ENCODE measurements around the gene CDC42.

CDC42 gene

DNA sequence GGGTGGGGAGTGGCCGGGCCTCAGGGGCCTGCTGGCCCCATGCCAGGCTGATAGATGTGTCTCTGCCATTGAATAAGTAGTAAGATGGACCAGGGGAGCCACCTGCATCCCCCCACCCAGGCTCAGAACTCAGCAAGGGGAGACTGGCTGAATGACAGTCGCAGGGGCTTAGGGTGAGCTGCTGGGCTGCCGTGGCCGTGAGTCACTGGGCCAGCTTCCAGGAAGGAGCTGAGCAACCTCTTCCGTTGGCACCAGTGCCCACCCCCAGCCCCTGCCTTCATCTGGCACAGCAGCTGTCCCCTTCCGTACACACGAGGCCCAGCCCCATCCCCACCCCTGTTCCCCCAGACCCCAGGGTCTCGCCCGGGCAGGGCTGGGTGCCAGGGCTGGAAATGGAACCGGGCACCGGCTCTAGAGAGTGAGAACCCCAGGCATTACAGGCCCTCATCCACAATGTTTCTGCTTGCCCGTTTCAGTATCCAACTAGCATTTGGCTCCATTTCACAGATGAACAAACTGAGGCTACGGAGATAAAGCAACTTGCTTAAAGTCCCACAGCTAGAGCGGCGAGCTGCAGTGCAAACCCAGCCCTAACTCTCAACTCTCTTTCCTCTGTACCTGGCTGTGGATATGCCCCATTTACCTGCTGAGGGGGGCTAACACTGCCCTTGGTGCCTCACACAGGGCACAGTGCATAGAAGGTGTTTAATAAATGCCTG, 80.2 kb downstream of the CDC42 start:
- peak; percentile 53 for DNase-seq

DNA sequence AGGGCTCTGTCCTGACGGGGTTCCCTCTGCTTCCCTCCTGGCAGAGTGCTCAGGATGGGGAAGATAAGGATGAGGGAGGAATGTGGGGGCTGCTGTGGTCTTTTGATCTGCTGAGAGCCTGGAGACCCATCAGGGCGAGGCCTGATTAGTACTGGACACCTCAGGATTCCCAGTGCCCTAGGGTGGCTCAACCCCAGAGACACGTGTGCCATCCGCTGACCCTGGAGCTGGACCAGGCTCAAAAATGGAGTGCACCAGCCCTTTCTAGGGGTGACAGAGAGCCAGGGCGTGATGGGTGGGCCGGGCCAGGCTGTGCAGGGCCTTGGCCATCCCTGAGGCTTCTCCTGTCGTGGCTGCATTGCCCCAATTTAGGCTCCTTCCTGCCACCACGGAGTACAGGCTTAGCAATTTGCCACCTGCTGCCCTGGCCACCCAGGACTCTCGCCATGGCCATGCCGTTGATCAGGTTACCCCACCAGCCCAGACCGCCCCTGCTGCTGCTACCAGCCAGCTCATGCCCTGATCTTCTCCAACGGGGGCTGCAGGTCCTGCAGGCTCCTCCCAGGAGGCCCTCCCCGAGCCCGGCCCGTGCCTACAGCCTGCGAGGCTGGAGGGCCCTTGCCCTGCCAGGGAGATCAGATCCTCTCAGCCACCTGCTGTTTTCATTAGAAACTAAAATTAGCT, 80.9 kb downstream of the CDC42 start:
- no peak for DNase-seq

- DNase-seq, result no peak
Measured at GRCh38 chr1:22133931-22134324, 81.4 kb downstream of the CDC42 start.

- no peak for DNase-seq
Measured at GRCh38 chr1:22137004-22137720, 84.7 kb downstream of the CDC42 start.

DNA sequence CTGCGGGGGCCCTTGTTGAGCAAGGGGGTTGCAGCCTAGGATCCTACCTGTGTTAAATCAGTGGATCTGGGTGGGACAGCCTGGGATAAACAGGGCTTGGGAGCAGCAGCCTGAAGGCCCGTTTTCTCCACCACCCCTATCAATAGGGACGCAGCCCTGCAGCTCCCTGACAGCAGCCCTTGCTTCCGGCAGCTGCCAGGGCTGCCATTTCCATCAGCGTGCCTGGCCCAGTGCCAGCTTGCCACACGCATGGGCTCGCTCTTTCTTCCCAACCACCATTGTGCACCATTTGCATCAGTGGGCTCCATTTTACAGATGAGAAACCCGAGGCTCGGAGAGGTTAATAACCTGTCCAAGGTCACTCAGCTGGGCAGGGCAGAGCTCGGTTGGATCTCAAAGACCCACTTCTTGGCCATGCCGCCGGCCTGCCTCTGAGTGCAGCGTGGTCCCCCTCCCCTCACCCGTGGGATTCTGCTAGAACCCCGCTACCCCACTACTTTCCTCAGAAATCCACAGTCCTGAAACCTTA, 86.6 kb downstream of the CDC42 start:
- DNase-seq, result no peak

- no peak for DNase-seq
Measured at GRCh38 chr1:22139817-22140216, 87.3 kb downstream of the CDC42 start.
